MG63 (cell line): ENCODE results near the gene THEM4. TPM values are rescaled to one million over a fixed set of nuclear protein-coding genes. Genes with fewer than 3 reads are reported as not detected.

Source experiments
- DNase-seq: peaks from one replicate; pipeline ENCODE4 v3.0.0-alpha.2; 2020
- H3K27me3 ChIP-seq: fragments of 250-450 bp; sonication (Bioruptor Pico); 2 replicates; pipeline ENCODE4 v1.5.1; 2020; ENCODE audit warnings: mild to moderate bottlenecking, moderate library complexity
- H3K36me3 ChIP-seq: fragments of 250-450 bp; sonication (Bioruptor Pico); 2 replicates; pipeline ENCODE4 v1.5.1; 2020; ENCODE audit warnings: mild to moderate bottlenecking, moderate library complexity
- H3K4me3 ChIP-seq: fragments of 250-450 bp; sonication (Bioruptor Pico); 2 replicates; pipeline ENCODE4 v1.5.1; 2020; ENCODE audit warnings: mild to moderate bottlenecking, moderate library complexity
- H3K9me3 ChIP-seq: fragments of 250-450 bp; sonication (Bioruptor Pico); 2 replicates; pipeline ENCODE4 v1.5.1; 2020; ENCODE audit warnings: mild to moderate bottlenecking, moderate library complexity
- total RNA-seq: library from RNA; depleted of rRNA; stranded (reverse); fragments of >200 nt; shearing (Covaris generic); gene quantifications from 2 replicates; pipeline ENCODE4 v1.2.3, GENCODE V29; 2014; ENCODE audit warnings: low replicate concordance

Gene THEM4
- total RNA-seq, 1 experiment from 2014 or later, result 22.9 TPM

- no peaks in the 10 kb centered on the region for H3K36me3 ChIP-seq
- no peaks in the 10 kb centered on the region for H3K27me3 ChIP-seq
- H3K9me3 ChIP-seq, result no peaks in the 10 kb centered on the region
- DNase-seq, result no peak
- no peak overlapping the region for H3K4me3 ChIP-seq
Observed at GRCh38 chr1:151939779-151940178, 30.5 kb upstream of the THEM4 start.

- Histone ChIP-seq H3K9me3 (no peaks in the 10 kb centered on the region), H3K27me3 (no peaks in the 10 kb centered on the region), H3K4me3 (no peak overlapping the region), H3K36me3 (no peaks in the 10 kb centered on the region)
- no peak for DNase-seq
Observed at GRCh38 chr1:151939141-151939540, 29.8 kb upstream of the THEM4 start.

- no peak for DNase-seq
- Histone ChIP-seq H3K36me3 (no peaks in the 10 kb centered on the region), H3K27me3 (no peaks in the 10 kb centered on the region), H3K4me3 (no peak overlapping the region), H3K9me3 (no peaks in the 10 kb centered on the region)
Observed at GRCh38 chr1:151936653-151937052, 27.3 kb upstream of the THEM4 start.

GRCh38 chr1:151935894-151936602, 26.7 kb upstream of the THEM4 start:
- DNase-seq, result no peak
- Histone ChIP-seq H3K4me3 (no peak overlapping the region), H3K36me3 (no peaks in the 10 kb centered on the region), H3K9me3 (peaks cover 1% of the 10 kb centered on the region; the same call in 1 of the 2 replicates), H3K27me3 (no peaks in the 10 kb centered on the region)

GRCh38 chr1:151935154-151935553, 25.8 kb upstream of the THEM4 start:
- Histone ChIP-seq H3K36me3 (no peaks in the 10 kb centered on the region), H3K27me3 (no peaks in the 10 kb centered on the region), H3K9me3 (peaks cover 5% of the 10 kb centered on the region; the same call in 1 of the 2 replicates), H3K4me3 (no peak overlapping the region)
- DNase-seq, result peak; percentile 28

- Histone ChIP-seq H3K36me3 (no peaks in the 10 kb centered on the region), H3K27me3 (no peaks in the 10 kb centered on the region), H3K4me3 (no peak overlapping the region), H3K9me3 (peaks cover 5% of the 10 kb centered on the region; the same call in 1 of the 2 replicates)
- peak; percentile 23 for DNase-seq
Observed at GRCh38 chr1:151934048-151934493, 24.8 kb upstream of the THEM4 start.

- DNase-seq, result no peak
- H3K27me3 ChIP-seq, result no peaks in the 10 kb centered on the region
- no peak overlapping the region for H3K4me3 ChIP-seq
- no peaks in the 10 kb centered on the region for H3K9me3 ChIP-seq
- no peaks in the 10 kb centered on the region for H3K36me3 ChIP-seq
Observed at GRCh38 chr1:151924691-151925587, 15.6 kb upstream of the THEM4 start.

- DNase-seq, result no peak
- H3K27me3 ChIP-seq, result no peaks in the 10 kb centered on the region
- H3K36me3 ChIP-seq, result no peaks in the 10 kb centered on the region
- no peak overlapping the region for H3K4me3 ChIP-seq
- H3K9me3 ChIP-seq, result no peaks in the 10 kb centered on the region
Observed at GRCh38 chr1:151923422-151923821, 14.1 kb upstream of the THEM4 start.

GRCh38 chr1:151920149-151920548, 10.8 kb upstream of the THEM4 start:
- Histone ChIP-seq H3K4me3 (no peak overlapping the region), H3K9me3 (no peaks in the 10 kb centered on the region), H3K27me3 (peaks cover 2% of the 10 kb centered on the region; the same call in 1 of the 2 replicates), H3K36me3 (no peaks in the 10 kb centered on the region)
- no peak for DNase-seq

GRCh38 chr1:151918819-151919610, 9.7 kb upstream of the THEM4 start:
- DNase-seq, result no peak
- H3K9me3 ChIP-seq, result no peaks in the 10 kb centered on the region
- no peaks in the 10 kb centered on the region for H3K36me3 ChIP-seq
- no peak overlapping the region for H3K4me3 ChIP-seq
- H3K27me3 ChIP-seq, result peaks cover 2% of the 10 kb centered on the region; the same call in 1 of the 2 replicates

- no peak for DNase-seq
- no peaks in the 10 kb centered on the region for H3K36me3 ChIP-seq
Observed at GRCh38 chr1:151918156-151918555, 8.8 kb upstream of the THEM4 start.

GRCh38 chr1:151916726-151917370, 7.5 kb upstream of the THEM4 start:
- 0 out of 2 replicates have a peak, but pooled peaks cover 2% of the 10 kb centered on the region for H3K9me3 ChIP-seq
- peaks cover 2% of the 10 kb centered on the region; the same call in 1 of the 2 replicates for H3K27me3 ChIP-seq
- H3K4me3 ChIP-seq, result no peak overlapping the region
- no peak for DNase-seq
- H3K36me3 ChIP-seq, result no peaks in the 10 kb centered on the region

More at GRCh38 chr1:151918156-151918555, 8.8 kb upstream of the THEM4 start:
- Histone ChIP-seq H3K27me3 (peaks cover 2% of the 10 kb centered on the region; the same call in 1 of the 2 replicates), H3K4me3 (no peak overlapping the region), H3K9me3 (no peaks in the 10 kb centered on the region)

- Histone ChIP-seq H3K9me3 (0 out of 2 replicates have a peak, but pooled peaks cover 2% of the 10 kb centered on the region), H3K4me3 (no peak overlapping the region), H3K36me3 (no peaks in the 10 kb centered on the region), H3K27me3 (peaks cover 2% of the 10 kb centered on the region; the same call in 1 of the 2 replicates)
- no peak for DNase-seq
Observed at GRCh38 chr1:151915061-151915686, 5.9 kb upstream of the THEM4 start.

GRCh38 chr1:151914076-151914475, 4.8 kb upstream of the THEM4 start:
- peaks cover 2% of the 10 kb centered on the region; the same call in 1 of the 2 replicates for H3K27me3 ChIP-seq
- 0 out of 2 replicates have a peak, but pooled peaks cover 2% of the 10 kb centered on the region for H3K9me3 ChIP-seq
- DNase-seq, result no peak
- H3K4me3 ChIP-seq, result no peak overlapping the region
- no peaks in the 10 kb centered on the region for H3K36me3 ChIP-seq

- no peak for DNase-seq
- peaks cover 7% of the 10 kb centered on the region for H3K9me3 ChIP-seq
Observed at GRCh38 chr1:151912973-151913372, 3.7 kb upstream of the THEM4 start.

More at GRCh38 chr1:151912973-151913372, 3.7 kb upstream of the THEM4 start:
- Histone ChIP-seq H3K4me3 (no peak overlapping the region), H3K27me3 (no peaks in the 10 kb centered on the region; the same call in 1 of the 2 replicates), H3K36me3 (peaks cover 3% of the 10 kb centered on the region)
